ENCODE measurements around the gene VAV2.
A peak's percentile ranks its signal among the peaks of the same experiment; 100 is the strongest.

VAV2 gene

GRCh38 chr9:134007150-134007549 lies 15.0 kb upstream of the VAV2 start:
- TF ChIP-seq ZBTB7A (IDR thresholded peaks at IDR 0.05; ENCODE audit: low read depth) = no peak
- no peak for TF ChIP-seq FOXM1 (IDR thresholded peaks at IDR 0.05; ENCODE audit: borderline replicate concordance, low read depth)
- TF ChIP-seq CEBPB (IDR thresholded peaks at IDR 0.05) = no peak
- no peak for TF ChIP-seq REST (IDR thresholded peaks at IDR 0.05; ENCODE audit: low read depth)
- no peak for TF ChIP-seq USF1 (IDR thresholded peaks at IDR 0.05)
- TF ChIP-seq EGR1 (IDR thresholded peaks at IDR 0.05) = no peak
- no peak for TF ChIP-seq TCF12 (IDR thresholded peaks at IDR 0.05; ENCODE audit: low read depth)
- no peak for TF ChIP-seq NFIC (IDR thresholded peaks at IDR 0.05)
- TF ChIP-seq EP300 (IDR thresholded peaks at IDR 0.05; ENCODE audit: borderline replicate concordance) = no peak

- no peak for TF ChIP-seq CREB1 (IDR thresholded peaks at IDR 0.05; ENCODE audit: low read depth)
- TF ChIP-seq EGR1 (IDR thresholded peaks at IDR 0.05) = no peak
- no peak for TF ChIP-seq TEAD4 (IDR thresholded peaks at IDR 0.05)
- no peak for TF ChIP-seq RAD21 (IDR thresholded peaks at IDR 0.05; ENCODE audit: low read depth)
- TF ChIP-seq YY1 (IDR thresholded peaks at IDR 0.05; ENCODE audit: low read depth) = no peak
- TF ChIP-seq USF1 (IDR thresholded peaks at IDR 0.05) = no peak
- TF ChIP-seq MAX (IDR thresholded peaks at IDR 0.05) = no peak
- TF ChIP-seq EP300 (IDR thresholded peaks at IDR 0.05; ENCODE audit: borderline replicate concordance) = no peak
- no peak for TF ChIP-seq ZBTB7A (IDR thresholded peaks at IDR 0.05; ENCODE audit: low read depth)
- no peak for TF ChIP-seq NFIC (IDR thresholded peaks at IDR 0.05)
- TF ChIP-seq CEBPB (IDR thresholded peaks at IDR 0.05) = no peak
- TF ChIP-seq REST (IDR thresholded peaks at IDR 0.05; ENCODE audit: low read depth) = no peak
These were observed 13.3 kb upstream of the VAV2 start for GRCh38 chr9:134005381-134005780.

- no peak for TF ChIP-seq NFIC (IDR thresholded peaks at IDR 0.05)
- TF ChIP-seq EGR1 (IDR thresholded peaks at IDR 0.05) = no peak
- TF ChIP-seq ZBTB7A (IDR thresholded peaks at IDR 0.05; ENCODE audit: low read depth) = no peak
- no peak for TF ChIP-seq YY1 (IDR thresholded peaks at IDR 0.05; ENCODE audit: low read depth)
- no peak for TF ChIP-seq EP300 (IDR thresholded peaks at IDR 0.05; ENCODE audit: borderline replicate concordance)
- no peak for TF ChIP-seq TCF12 (IDR thresholded peaks at IDR 0.05; ENCODE audit: low read depth)
- no peak for TF ChIP-seq TEAD4 (IDR thresholded peaks at IDR 0.05)
- TF ChIP-seq MAX (IDR thresholded peaks at IDR 0.05) = no peak
- TF ChIP-seq CREB1 (IDR thresholded peaks at IDR 0.05; ENCODE audit: low read depth) = no peak
- TF ChIP-seq REST (IDR thresholded peaks at IDR 0.05; ENCODE audit: low read depth) = no peak
- TF ChIP-seq RAD21 (IDR thresholded peaks at IDR 0.05; ENCODE audit: low read depth) = no peak
- TF ChIP-seq USF1 (IDR thresholded peaks at IDR 0.05) = no peak
- no peak for TF ChIP-seq TAF1 (IDR thresholded peaks at IDR 0.05; ENCODE audit: low read depth)
- TF ChIP-seq FOXM1 (IDR thresholded peaks at IDR 0.05; ENCODE audit: borderline replicate concordance, low read depth) = no peak
- no peak for TF ChIP-seq CEBPB (IDR thresholded peaks at IDR 0.05)
These were observed 12.8 kb upstream of the VAV2 start for GRCh38 chr9:134004881-134005280.

- no peak for TF ChIP-seq ZBTB7A (IDR thresholded peaks at IDR 0.05; ENCODE audit: low read depth)
- peak; percentile 75 for TF ChIP-seq USF1 (IDR thresholded peaks at IDR 0.05)
- TF ChIP-seq REST (IDR thresholded peaks at IDR 0.05; ENCODE audit: low read depth) = peak; percentile 44; the same call in 1 of the 2 replicates
These were observed 12.2 kb upstream of the VAV2 start for GRCh38 chr9:134004131-134004873.
